H1 (cell line): Measurements from ENCODE around the gene ESYT1.

Experiments used
- CREB1 ChIP-seq: IDR thresholded peaks from 2 replicates; pipeline ENCODE4 v1.6.1; 2012; ENCODE audit warnings: inconsistent platforms
- GABPA ChIP-seq: IDR thresholded peaks from 2 replicates; pipeline ENCODE4 v1.6.1; 2011; ENCODE audit warnings: mild to moderate bottlenecking, low read length, moderate library complexity, borderline replicate concordance; ENCODE audit not compliant: insufficient read depth

DNA sequence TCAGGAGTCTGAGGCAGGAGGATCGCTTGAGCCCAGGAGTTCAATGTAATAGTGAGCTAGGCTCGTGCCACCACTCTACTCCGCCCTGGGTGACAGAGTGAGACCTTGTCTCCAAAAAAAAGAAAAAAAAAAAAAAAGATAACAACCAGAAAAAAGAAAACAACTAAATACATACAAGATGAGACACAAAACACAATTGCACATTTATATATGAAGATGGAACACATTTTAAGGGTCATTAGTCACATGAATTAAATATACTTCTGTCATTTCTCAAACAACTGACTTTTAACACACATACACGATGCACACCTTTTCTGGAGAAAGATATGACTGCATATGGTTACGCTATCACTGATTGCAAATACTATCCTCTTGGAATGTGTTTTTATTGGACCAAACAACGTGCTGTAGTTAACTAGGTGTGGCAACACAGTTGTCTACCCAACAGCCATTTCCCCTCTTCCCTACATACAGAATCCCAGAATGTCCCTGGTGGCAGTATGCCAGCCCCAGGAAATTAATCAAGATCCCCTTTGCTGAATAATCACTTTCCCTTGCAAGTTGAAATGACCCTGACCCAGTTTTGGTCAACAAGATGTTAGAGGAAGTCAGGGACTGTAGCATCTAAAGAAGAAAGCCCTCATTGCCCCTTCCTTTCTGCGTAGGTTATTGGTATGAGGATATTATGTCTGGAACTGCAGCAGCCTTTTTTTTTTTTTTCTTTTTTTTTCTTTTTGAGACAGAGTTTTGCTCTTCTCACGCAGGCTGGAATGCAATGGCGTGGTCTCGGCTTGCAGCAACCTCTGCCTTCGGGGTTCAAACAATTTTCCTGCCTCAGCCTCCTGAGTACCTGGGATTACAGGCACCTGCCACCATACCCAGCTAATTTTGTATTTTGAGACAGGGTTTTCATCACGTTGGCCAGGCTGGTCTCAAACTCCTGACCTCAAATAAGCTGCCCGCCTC lies 18.7 kb downstream of the ESYT1 start:
- TF ChIP-seq CREB1 (no peak), GABPA (no peak)
